Activated CD4-positive, alpha-beta T cell treated with anti-CD3 and anti-CD28 coated beads, Interleukin-2, amount 10 ng/mL, durations not matched to agents 24 days and 14 days (primary cell): ENCODE results near the gene HYLS1. TPM values are rescaled to one million over a fixed set of nuclear protein-coding genes. Genes with fewer than 3 reads are reported as not detected.
A peak's percentile ranks its signal among the peaks of the same experiment; 100 is the strongest.

Experiments
- DNase-seq: peaks from one replicate; pipeline ENCODE4 v3.0.0; 2022
- H3K27ac Mint-ChIP-seq: one replicate; pipeline ENCODE4 v1.8.0; 2022; ENCODE audit warnings: mild to moderate bottlenecking, mixed read lengths
- H3K27me3 Mint-ChIP-seq: one replicate; pipeline ENCODE4 v1.8.0; 2022; ENCODE audit warnings: mixed read lengths
- H3K36me3 Mint-ChIP-seq: one replicate; pipeline ENCODE4 v1.8.0; 2022; ENCODE audit warnings: low read depth, mild to moderate bottlenecking, mixed read lengths
- H3K4me1 Mint-ChIP-seq: one replicate; pipeline ENCODE4 v1.8.0; 2021; ENCODE audit warnings: mixed read lengths
- H3K4me3 Mint-ChIP-seq: one replicate; pipeline ENCODE4 v1.8.0; 2022; ENCODE audit warnings: mild to moderate bottlenecking, moderate library complexity, mixed read lengths
- H3K9me3 Mint-ChIP-seq: one replicate; pipeline ENCODE4 v1.8.0; 2021; ENCODE audit warnings: mixed read lengths
- intact Hi-C: fragments of 100-400 bp; cut with micrococcal nuclease; formaldehyde crosslinking; loops from one replicate; pipeline ENCODE4 v1.15.1; 2023
- total RNA-seq: library from RNA; stranded (reverse); gene quantifications from 2 replicates; pipeline ENCODE4 v1.2.3, GENCODE V29; 2022

HYLS1 gene
- total RNA-seq, 1 donor from 2014 or later = 7.6 TPM

- Mint-ChIP-seq H3K27ac (no peak overlapping the region), H3K27me3 (peaks cover 13% of the 10 kb centered on the region), H3K9me3 (no peaks in the 10 kb centered on the region), H3K4me1 (no peaks in the 10 kb centered on the region), H3K36me3 (no peaks in the 10 kb centered on the region), H3K4me3 (no peak overlapping the region)
- intact Hi-C loops = no loop called here
- DNase-seq = no peak
Observed at GRCh38 chr11:125918140-125918840, 30.8 kb downstream of the HYLS1 start.

- intact Hi-C loops = loop anchor here (10.0 kb wide), 1 partner anchor 344 kb away; the partner anchor contains the start of genes FOXRED1 and SRPRA
- Mint-ChIP-seq H3K27me3 (peaks cover 6% of the 10 kb centered on the region), H3K4me1 (no peaks in the 10 kb centered on the region), H3K9me3 (no peaks in the 10 kb centered on the region), H3K36me3 (no peaks in the 10 kb centered on the region), H3K27ac (no peak overlapping the region), H3K4me3 (no peak overlapping the region)
- no peak for DNase-seq
Observed at GRCh38 chr11:125921042-125921441, 33.6 kb downstream of the HYLS1 start.

- intact Hi-C loops = loop anchor here (1.0 to 10.0 kb wide), 2 partner anchors 272 to 343 kb away; partner anchors contain the start of genes FOXRED1 and SRPRA
- no peaks in the 10 kb centered on the region for H3K4me1 Mint-ChIP-seq
- DNase-seq = no peak
- H3K36me3 Mint-ChIP-seq = no peaks in the 10 kb centered on the region
- H3K4me3 Mint-ChIP-seq = no peak overlapping the region
- no peak overlapping the region for H3K27ac Mint-ChIP-seq
- H3K9me3 Mint-ChIP-seq = no peaks in the 10 kb centered on the region
- peaks cover 10% of the 10 kb centered on the region for H3K27me3 Mint-ChIP-seq
Observed at GRCh38 chr11:125922156-125922555, 34.7 kb downstream of the HYLS1 start.

DNA sequence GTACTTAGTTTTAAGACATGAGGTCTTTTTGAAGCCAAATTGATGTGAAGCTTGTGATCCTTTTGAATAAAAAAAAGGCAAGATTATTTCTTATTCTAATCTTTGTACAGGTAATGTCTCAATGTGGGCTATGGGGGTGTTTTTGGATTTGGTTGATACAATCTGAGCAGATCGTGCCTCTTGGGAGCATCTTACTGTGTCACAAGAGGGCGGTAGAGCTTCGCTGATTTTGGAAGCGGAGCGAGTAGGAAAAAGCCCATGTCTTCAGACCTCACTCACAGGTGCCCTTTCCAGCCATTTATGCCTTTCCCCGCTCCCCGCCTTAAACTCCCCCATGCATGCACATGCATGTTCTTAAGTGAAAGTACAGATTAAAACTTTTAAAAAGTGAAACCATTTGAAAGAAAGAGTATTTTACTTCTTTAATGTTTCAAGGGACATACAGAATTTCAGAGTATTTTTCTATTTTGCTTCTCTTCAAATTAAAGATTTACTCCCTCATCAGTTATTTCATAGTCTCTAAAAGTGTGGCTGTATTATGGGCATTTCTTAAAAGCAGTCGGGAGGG lies 35.6 kb downstream of the HYLS1 start:
- no peaks in the 10 kb centered on the region for H3K4me1 Mint-ChIP-seq
- H3K36me3 Mint-ChIP-seq = no peaks in the 10 kb centered on the region
- H3K27me3 Mint-ChIP-seq = peaks cover 8% of the 10 kb centered on the region
- no peak overlapping the region for H3K27ac Mint-ChIP-seq
- H3K4me3 Mint-ChIP-seq = no peak overlapping the region
- intact Hi-C loops = loop anchor here (10.0 kb wide), 1 partner anchor 342 kb away; the partner anchor contains the start of genes FOXRED1 and SRPRA
- DNase-seq = peak; percentile 89
- H3K9me3 Mint-ChIP-seq = no peaks in the 10 kb centered on the region

- no peaks in the 10 kb centered on the region for H3K36me3 Mint-ChIP-seq
- no peak overlapping the region for H3K4me3 Mint-ChIP-seq
- H3K9me3 Mint-ChIP-seq = no peaks in the 10 kb centered on the region
- no peak overlapping the region for H3K27ac Mint-ChIP-seq
- no peak for DNase-seq
- peaks cover 8% of the 10 kb centered on the region for H3K27me3 Mint-ChIP-seq
- intact Hi-C loops = loop anchor here (10.0 kb wide), 1 partner anchor 341 kb away; the partner anchor contains the start of genes FOXRED1 and SRPRA
- no peaks in the 10 kb centered on the region for H3K4me1 Mint-ChIP-seq
Observed at GRCh38 chr11:125923633-125924032, 36.2 kb downstream of the HYLS1 start.

DNA sequence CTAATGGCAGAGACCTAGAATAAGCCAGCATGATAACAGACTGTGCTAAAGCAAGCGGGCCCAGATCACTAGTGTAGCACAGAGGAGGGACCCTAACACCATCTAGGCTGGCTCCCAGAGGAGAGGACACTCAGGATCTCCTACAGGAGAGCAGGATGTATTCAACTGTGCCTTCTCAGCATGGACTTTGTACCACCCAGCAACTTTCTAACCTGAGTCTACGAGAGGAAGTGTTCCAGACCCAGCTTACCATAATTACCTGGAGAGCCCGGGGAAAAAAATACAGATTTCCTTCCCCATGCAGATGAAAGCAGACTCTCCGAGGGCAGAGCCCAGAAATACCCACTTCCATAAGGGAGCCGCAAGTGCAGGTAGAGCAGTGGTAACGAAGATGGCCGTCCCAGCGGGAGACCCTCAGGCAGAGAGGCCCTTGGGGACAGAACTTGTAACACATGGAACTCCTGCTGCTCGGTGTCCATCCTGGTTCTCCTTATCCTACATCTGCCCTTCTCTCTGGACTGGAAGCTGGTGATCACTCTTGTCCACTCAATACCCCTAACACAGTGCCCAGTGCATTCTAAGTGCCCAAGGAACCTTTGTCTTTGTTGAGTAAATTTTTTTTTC lies 37.0 kb downstream of the HYLS1 start:
- no peak overlapping the region for H3K4me3 Mint-ChIP-seq
- peaks cover 11% of the 10 kb centered on the region for H3K27me3 Mint-ChIP-seq
- no peak overlapping the region for H3K27ac Mint-ChIP-seq
- intact Hi-C loops = loop anchor here (10.0 kb wide), 1 partner anchor 340 kb away; the partner anchor contains the start of genes FOXRED1 and SRPRA
- H3K4me1 Mint-ChIP-seq = no peaks in the 10 kb centered on the region
- no peaks in the 10 kb centered on the region for H3K9me3 Mint-ChIP-seq
- no peaks in the 10 kb centered on the region for H3K36me3 Mint-ChIP-seq
- no peak for DNase-seq

GRCh38 chr11:125925247-125925740 lies 37.8 kb downstream of the HYLS1 start:
- Mint-ChIP-seq H3K36me3 (no peaks in the 10 kb centered on the region), H3K4me1 (no peaks in the 10 kb centered on the region), H3K4me3 (no peak overlapping the region), H3K27me3 (peaks cover 16% of the 10 kb centered on the region), H3K27ac (no peak overlapping the region), H3K9me3 (no peaks in the 10 kb centered on the region)
- no peak for DNase-seq
- intact Hi-C loops = loop anchor here (10.0 kb wide), 1 partner anchor 340 kb away; the partner anchor contains the start of genes FOXRED1 and SRPRA

- no peaks in the 10 kb centered on the region for H3K9me3 Mint-ChIP-seq
- H3K4me3 Mint-ChIP-seq = no peak overlapping the region
- intact Hi-C loops = loop anchor here (10.0 kb wide), 1 partner anchor 339 kb away; the partner anchor contains the start of genes FOXRED1 and SRPRA
- peaks cover 16% of the 10 kb centered on the region for H3K27me3 Mint-ChIP-seq
- no peaks in the 10 kb centered on the region for H3K4me1 Mint-ChIP-seq
- no peaks in the 10 kb centered on the region for H3K36me3 Mint-ChIP-seq
- H3K27ac Mint-ChIP-seq = no peak overlapping the region
- no peak for DNase-seq
Observed at GRCh38 chr11:125925804-125926203, 38.3 kb downstream of the HYLS1 start.

DNA sequence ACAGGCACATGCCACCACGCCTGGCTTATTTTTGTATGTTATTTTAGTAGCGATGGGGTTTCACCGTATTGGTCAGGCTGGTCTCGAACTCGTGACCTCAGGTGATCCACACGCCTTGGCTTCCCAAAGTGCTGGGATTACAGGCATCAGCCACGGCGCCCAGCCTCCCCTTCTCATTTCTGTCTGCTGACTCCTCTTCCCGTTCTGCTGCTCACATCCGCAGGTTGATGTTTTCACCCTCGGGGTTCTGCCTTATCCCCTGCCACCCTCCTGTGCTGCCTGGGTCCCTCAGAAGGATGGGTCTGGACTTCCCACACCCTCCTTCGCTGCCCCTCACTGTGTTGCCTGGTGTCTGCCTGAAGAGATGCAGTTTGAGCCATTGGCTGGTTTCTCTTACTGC lies 39.2 kb downstream of the HYLS1 start:
- intact Hi-C loops = loop anchor here (10.0 kb wide), 1 partner anchor 338 kb away; the partner anchor contains the start of genes FOXRED1 and SRPRA

DNA sequence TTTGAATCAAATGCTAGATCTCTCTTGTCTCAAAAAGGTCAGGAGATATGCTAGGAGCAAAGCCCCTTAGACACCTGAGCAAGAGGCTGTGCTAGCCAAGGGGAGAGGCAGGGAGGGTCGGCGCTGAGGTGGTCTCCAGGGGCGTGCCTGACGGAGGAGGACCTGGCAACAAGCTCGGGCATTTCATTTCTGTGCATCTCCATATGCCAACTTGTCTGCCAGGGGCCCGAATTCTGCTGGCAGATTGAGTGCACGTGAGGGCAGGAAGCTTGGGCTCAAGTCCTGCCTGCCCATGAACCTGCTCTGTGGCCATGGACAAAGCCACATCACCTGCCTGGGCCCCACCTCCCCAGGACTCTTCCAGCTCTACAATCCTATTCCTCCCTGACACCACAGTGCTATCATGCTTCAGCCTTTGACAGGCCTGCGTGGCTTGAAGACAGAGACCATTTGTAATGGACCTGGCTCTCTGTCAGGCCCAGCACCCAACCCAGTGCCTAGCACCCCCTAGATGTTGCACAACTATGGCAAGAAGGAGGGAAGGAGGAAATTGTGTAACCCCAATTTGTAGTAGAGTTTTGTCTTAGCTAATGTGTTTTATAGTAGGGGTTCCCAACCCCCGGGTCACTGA lies 42.1 kb downstream of the HYLS1 start:
- Mint-ChIP-seq H3K9me3 (no peaks in the 10 kb centered on the region), H3K4me1 (no peaks in the 10 kb centered on the region), H3K27ac (no peak overlapping the region), H3K36me3 (no peaks in the 10 kb centered on the region), H3K27me3 (peaks cover 17% of the 10 kb centered on the region), H3K4me3 (no peak overlapping the region)
- intact Hi-C loops = loop anchor here (10.0 kb wide), 1 partner anchor 335 kb away; the partner anchor contains the start of genes FOXRED1 and SRPRA
- no peak for DNase-seq

More for the DNA sequence above, 39.2 kb downstream of the HYLS1 start:
- peaks cover 17% of the 10 kb centered on the region for H3K27me3 Mint-ChIP-seq
- no peak for DNase-seq
- H3K27ac Mint-ChIP-seq = no peak overlapping the region
- no peaks in the 10 kb centered on the region for H3K4me1 Mint-ChIP-seq
- H3K36me3 Mint-ChIP-seq = no peaks in the 10 kb centered on the region
- H3K9me3 Mint-ChIP-seq = no peaks in the 10 kb centered on the region
- H3K4me3 Mint-ChIP-seq = no peak overlapping the region

- Mint-ChIP-seq H3K9me3 (no peaks in the 10 kb centered on the region), H3K4me3 (no peak overlapping the region), H3K27me3 (peaks cover 17% of the 10 kb centered on the region), H3K4me1 (no peaks in the 10 kb centered on the region), H3K27ac (no peak overlapping the region), H3K36me3 (no peaks in the 10 kb centered on the region)
- DNase-seq = no peak
- intact Hi-C loops = no loop called here
Observed at GRCh38 chr11:125930076-125930450, 42.6 kb downstream of the HYLS1 start.

DNA sequence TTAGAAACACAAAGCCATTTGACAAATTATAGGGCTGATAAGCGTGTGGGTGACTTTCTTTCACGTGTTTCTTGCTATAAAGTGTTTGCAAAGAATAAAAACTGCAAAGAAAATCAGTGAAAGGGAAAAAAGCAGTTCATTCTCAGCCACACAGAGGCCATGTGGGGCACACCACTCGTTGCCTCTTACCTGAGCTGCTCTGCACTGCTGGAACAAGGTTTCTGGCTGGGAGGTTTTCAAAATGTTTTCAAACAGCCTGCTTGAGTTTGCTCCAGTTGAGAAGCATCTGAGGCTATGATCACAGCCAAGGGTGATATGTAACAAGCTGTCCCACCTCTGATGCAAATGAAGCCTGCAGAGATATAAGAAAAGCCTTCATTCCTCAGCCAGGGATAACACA lies 43.6 kb downstream of the HYLS1 start:
- Mint-ChIP-seq H3K27ac (no peak overlapping the region), H3K27me3 (peaks cover 17% of the 10 kb centered on the region), H3K9me3 (no peaks in the 10 kb centered on the region), H3K4me3 (no peak overlapping the region), H3K4me1 (no peaks in the 10 kb centered on the region), H3K36me3 (no peaks in the 10 kb centered on the region)
- intact Hi-C loops = no loop called here
- no peak for DNase-seq

GRCh38 chr11:125931668-125932067 lies 44.2 kb downstream of the HYLS1 start:
- H3K27ac Mint-ChIP-seq = no peak overlapping the region
- intact Hi-C loops = no loop called here
- no peaks in the 10 kb centered on the region for H3K9me3 Mint-ChIP-seq
- H3K4me3 Mint-ChIP-seq = no peak overlapping the region
- H3K27me3 Mint-ChIP-seq = peaks cover 16% of the 10 kb centered on the region
- H3K4me1 Mint-ChIP-seq = no peaks in the 10 kb centered on the region
- H3K36me3 Mint-ChIP-seq = no peaks in the 10 kb centered on the region
- DNase-seq = no peak
